Effector memory CD4-positive, alpha-beta T cell (primary cell): ENCODE data around the gene HUS1B.
"Not testable (repeated sequence)": the region's sequence is repeated elsewhere in the genome, so short reads cannot be mapped to it uniquely, and the experiment has no call there.

Source experiments
- DNase-seq, 3 donors: peaks; one replicate each; pipeline ENCODE4 v3.0.0-alpha.2; 2020
- H3K27ac ChIP-seq: 2 replicates; pipeline ENCODE4 v1.7.0; 2013; ENCODE audit warnings: mild to moderate bottlenecking, low read length, moderate library complexity; ENCODE audit not compliant: insufficient read depth, poor library complexity, severe bottlenecking
- H3K27me3 ChIP-seq: replicated peaks from 2 replicates; pipeline ENCODE4 v1.7.0; 2013; ENCODE audit warnings: mild to moderate bottlenecking, low read length; ENCODE audit not compliant: insufficient read depth, control insufficient read depth, poor library complexity, severe bottlenecking
- H3K36me3 ChIP-seq: 2 replicates; pipeline ENCODE4 v1.7.0; 2013; ENCODE audit warnings: mild to moderate bottlenecking, low read length, moderate library complexity; ENCODE audit not compliant: control insufficient read depth, insufficient read depth
- H3K4me1 ChIP-seq: 2 replicates; pipeline ENCODE4 v1.7.0; 2013; ENCODE audit warnings: low read length, mild to moderate bottlenecking; ENCODE audit not compliant: control insufficient read depth, insufficient read depth, poor library complexity, severe bottlenecking
- H3K4me3 ChIP-seq: 2 replicates; pipeline ENCODE4 v1.7.0; 2013; ENCODE audit warnings: low read length, low read depth, mild to moderate bottlenecking; ENCODE audit not compliant: insufficient read depth, poor library complexity, severe bottlenecking
- H3K9me3 ChIP-seq: 2 replicates; pipeline ENCODE4 v1.7.0; 2013; ENCODE audit warnings: mild to moderate bottlenecking, low read length, moderate library complexity; ENCODE audit not compliant: control insufficient read depth

Gene HUS1B

DNA sequence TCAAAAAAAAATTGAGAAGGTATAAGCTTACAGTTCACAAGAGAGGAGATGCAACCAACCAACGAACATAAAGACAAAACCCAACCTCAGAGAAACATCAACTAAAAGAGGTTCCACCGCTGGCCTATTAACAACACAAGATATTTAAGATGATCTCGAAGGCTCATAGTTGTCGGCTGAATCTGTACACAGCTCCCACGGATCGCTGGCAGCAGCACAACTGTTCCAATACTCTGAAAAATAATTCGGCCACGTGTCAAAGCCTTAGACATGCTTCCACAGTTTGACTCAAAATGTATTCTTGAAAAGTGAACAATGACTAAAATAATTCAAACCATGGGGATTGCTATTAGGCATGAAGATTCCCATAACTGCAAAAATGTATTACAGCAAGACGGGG lies 22.4 kb upstream of the HUS1B start:
- H3K27ac ChIP-seq, result no peak overlapping the region
- no peak overlapping the region for H3K4me3 ChIP-seq
- H3K9me3 ChIP-seq, result no peaks in the 10 kb centered on the region
- H3K4me1 ChIP-seq, result peaks cover 3% of the 10 kb centered on the region
- no peaks in the 10 kb centered on the region for H3K27me3 ChIP-seq
- H3K36me3 ChIP-seq, result no peaks in the 10 kb centered on the region
- no peak for DNase-seq

DNA sequence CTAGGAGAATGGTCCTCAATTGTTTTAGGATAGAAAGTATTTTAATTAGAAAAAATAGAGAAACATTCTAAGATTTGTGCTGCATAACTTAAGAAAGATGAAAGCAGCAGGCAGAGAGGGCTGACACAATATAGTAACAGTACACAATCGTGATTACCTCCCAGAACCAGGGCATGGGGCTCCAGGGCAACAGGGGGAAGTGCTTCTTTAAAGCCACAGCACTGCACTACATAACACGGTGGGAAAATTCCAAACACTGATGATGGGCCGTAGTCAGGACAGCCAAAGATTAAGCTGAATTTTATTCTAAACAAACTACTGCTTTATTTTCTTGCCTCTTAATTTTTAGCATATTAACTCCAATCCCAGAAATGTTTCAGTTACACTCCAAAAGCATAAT lies 21.6 kb upstream of the HUS1B start:
- Histone ChIP-seq H3K4me3 (no peak overlapping the region), H3K9me3 (no peaks in the 10 kb centered on the region), H3K27me3 (no peaks in the 10 kb centered on the region), H3K36me3 (no peaks in the 10 kb centered on the region), H3K27ac (no peak overlapping the region), H3K4me1 (peaks cover 3% of the 10 kb centered on the region)
- DNase-seq, result no peak

DNA sequence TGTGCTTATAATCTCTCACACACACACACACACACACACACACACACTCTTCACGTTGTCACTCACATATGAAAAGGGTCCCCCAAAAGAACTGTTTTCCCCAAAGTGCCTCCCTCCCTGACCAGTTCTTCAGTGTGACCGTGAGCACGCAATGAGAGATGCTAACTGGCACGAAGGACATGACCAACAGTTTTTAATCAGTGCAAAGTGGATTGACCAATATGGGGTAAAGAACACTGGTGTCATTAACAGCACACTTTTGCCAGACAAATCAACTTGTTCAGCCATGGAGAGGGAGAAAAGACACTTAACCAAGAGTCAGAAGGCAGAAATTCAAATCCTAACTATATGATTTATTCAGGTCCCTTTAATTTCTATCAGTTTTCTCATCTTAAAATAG lies 21.0 kb upstream of the HUS1B start:
- Histone ChIP-seq H3K27ac (no peak overlapping the region), H3K27me3 (no peaks in the 10 kb centered on the region), H3K36me3 (no peaks in the 10 kb centered on the region), H3K4me3 (no peak overlapping the region), H3K9me3 (no peaks in the 10 kb centered on the region), H3K4me1 (peaks cover 3% of the 10 kb centered on the region)
- no peak for DNase-seq

DNA sequence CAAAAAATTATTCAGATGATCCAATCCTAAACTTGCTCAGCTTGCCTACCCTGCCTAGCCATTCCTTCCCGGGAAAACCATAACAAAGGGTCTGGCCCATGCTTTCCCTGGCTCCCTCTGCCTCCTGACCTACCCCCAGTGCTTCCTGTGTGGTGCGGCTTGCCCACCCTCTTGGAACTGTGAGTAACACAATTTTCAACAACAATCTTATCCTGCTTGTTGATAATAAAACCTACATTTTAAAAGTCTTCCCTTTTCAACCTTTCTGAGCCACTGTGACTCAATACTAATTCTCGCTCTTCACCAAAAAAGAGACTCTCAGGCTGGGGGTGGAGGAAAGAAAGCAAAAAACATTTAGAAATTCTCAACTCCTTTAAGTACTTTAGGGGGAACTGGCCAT lies 18.1 kb upstream of the HUS1B start:
- H3K27ac ChIP-seq, result no peak overlapping the region
- peaks cover 3% of the 10 kb centered on the region for H3K4me1 ChIP-seq
- no peaks in the 10 kb centered on the region for H3K9me3 ChIP-seq
- H3K4me3 ChIP-seq, result no peak overlapping the region
- DNase-seq, result no peak
- no peaks in the 10 kb centered on the region for H3K36me3 ChIP-seq
- no peaks in the 10 kb centered on the region for H3K27me3 ChIP-seq

DNA sequence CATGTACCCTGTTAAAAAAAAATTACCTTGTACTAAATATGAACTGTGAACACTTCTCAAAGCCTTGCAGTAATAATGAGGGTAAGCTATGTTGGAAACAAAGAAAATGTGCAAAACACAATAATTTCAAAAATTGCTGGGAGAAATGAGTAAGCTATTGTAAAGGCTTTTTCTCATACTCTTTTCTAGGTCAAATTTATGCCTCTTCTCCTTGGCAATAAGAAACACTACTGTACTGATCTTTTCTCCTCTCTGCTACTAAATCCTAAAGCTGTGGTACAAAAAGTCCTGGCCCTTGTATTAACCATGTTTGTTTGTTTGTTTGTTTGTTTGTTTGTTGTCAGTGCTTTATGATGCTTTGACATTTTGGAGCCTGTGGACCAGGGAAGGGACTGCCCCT lies 17.5 kb upstream of the HUS1B start:
- no peak overlapping the region for H3K4me3 ChIP-seq
- no peaks in the 10 kb centered on the region for H3K27me3 ChIP-seq
- DNase-seq, result no peak
- H3K9me3 ChIP-seq, result no peaks in the 10 kb centered on the region
- H3K27ac ChIP-seq, result no peak overlapping the region
- peaks cover 3% of the 10 kb centered on the region for H3K4me1 ChIP-seq
- H3K36me3 ChIP-seq, result no peaks in the 10 kb centered on the region

DNA sequence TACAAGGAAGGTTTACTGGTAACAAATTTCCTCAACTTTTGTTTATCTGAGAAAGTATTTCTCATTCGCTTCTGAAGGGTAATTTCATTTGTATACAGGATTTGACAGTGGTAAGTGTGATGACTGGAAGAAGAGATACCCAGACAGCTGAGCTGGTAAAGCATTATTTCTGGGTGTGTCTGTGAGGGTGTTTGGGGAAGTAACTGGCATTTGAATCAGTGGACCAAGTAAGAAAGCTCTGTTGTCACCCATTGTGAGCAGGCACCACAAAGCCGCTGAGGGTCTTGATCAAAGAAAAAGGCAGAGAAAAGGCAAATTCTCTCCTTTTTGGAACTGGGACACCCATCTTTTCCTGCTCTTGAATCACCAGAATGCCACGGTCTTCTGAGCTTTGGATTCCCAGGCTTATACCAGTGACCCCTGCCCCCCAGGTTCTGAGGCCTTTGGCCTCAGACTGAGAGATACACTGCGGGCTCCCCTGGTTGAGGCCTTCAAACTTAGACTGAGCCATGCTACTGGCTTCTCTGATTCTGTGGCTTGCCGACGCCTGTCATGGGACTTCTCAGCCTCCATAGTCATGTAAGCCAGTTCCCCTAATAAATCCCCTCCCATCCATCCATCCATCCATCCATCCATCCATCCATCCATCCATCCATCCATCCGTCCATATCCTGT lies 10.5 kb upstream of the HUS1B start:
- Histone ChIP-seq H3K27ac (no peak overlapping the region), H3K27me3 (no peaks in the 10 kb centered on the region), H3K4me3 (no peak overlapping the region), H3K4me1 (peaks cover 3% of the 10 kb centered on the region), H3K36me3 (no peaks in the 10 kb centered on the region), H3K9me3 (peaks cover 3% of the 10 kb centered on the region)
- no peak for DNase-seq

DNA sequence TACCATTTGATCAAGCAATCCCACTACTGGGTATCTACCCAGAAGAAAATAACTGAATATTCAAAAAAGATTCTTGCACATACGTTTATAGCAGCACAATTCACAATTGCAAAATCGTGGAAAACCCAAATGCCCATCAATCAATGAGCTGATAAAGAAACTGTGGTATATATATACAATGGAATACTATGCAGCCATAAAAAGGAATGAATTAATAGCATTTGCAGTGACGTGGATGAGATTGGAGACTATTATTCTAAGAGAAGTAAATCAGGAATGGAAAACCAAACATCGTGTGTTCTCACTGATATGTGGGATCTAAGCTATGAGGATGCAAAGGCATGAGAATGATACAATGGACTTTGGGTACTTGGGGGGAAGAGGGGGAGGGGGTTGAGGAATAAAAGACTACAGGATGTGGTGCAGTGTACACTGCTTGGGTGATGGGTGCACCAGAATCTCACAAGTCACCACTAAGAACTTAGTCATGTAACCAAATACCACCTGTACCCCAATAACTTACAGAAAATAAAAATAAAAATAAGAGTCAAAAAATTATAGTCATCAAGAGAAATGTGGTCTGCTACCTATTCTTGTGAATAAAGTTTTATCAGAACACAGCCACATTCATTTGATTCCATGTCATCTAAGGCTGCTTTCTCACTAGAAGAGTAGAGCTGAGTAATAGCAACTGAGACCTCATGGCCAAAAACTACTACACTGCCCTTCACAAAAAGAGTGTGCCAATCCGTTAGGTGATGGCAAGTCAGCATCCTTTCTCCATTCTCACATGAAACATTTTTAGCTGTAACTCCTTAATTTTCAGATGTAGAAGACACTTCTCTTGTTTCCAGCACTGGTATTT lies 8.7 kb upstream of the HUS1B start:
- H3K9me3 ChIP-seq, result peaks cover 3% of the 10 kb centered on the region
- H3K27me3 ChIP-seq, result no peaks in the 10 kb centered on the region
- no peak for DNase-seq
- no peak overlapping the region for H3K4me3 ChIP-seq
- H3K27ac ChIP-seq, result no peak overlapping the region
- no peaks in the 10 kb centered on the region for H3K36me3 ChIP-seq
- H3K4me1 ChIP-seq, result peaks cover 3% of the 10 kb centered on the region

DNA sequence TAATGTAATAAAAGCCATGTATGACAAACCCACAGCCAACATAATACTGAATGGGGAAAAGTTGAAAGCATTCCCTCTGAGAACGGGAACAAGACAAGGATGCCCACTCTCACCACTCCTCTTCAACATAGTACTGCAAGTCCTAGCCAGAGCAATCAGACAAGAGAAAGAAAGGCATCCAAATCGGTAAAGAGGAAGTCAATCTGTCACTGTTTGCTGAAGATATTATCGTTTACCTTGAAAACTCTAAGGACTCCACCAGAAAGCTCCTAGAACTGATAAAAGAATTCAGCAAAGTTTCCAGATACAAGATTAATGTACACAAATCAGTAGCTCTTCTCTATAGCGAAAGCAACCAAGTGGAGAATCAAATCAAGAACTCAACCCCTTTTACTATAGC lies 6.9 kb upstream of the HUS1B start:
- H3K36me3 ChIP-seq, H3K27ac ChIP-seq, H3K4me3 ChIP-seq, DNase-seq, H3K27me3 ChIP-seq, H3K4me1 ChIP-seq, H3K9me3 ChIP-seq: not testable (repeated sequence)

DNA sequence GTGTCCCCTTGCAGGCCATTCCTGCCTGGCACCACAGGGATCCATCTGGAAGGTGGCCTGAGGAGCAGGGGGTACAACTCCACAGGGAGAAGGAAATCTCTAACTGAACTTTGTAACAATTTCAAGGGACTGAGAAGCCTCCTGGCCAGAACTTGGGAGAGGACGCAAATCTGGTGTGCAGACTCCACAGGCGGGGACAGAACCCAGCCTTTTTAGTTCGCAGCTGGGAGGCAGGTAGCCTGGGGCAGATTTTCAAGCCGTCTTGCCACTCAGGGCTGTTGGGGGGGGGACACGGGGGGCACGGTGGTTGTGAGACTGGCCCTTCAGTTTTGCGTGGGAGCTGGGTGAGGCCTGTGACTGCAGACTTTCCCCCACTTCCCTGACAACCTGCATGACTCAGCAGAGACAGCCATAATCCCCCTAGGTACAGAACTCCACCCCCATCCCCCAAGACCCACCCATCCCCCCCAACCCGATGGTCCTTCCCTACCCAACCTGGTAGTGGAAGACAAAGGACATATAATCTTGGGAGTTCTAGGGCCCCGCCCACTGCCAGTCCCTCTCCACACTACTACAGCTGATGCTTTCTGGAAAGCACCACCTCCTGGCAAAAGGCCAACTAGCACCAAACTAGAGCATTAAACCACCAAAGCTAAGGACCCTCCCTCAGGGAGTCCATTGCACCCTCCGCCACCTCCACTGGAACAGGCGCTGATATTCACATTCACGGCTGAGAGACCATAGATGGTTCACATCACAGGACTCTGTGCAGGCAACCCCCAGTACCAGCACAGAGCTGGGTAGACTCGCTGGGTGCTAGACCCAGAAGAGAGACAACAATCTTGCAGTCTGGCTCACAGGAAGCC lies 3.0 kb upstream of the HUS1B start:
- no peaks in the 10 kb centered on the region for H3K9me3 ChIP-seq
- no peaks in the 10 kb centered on the region for H3K27me3 ChIP-seq
- peaks cover 3% of the 10 kb centered on the region for H3K4me1 ChIP-seq
- H3K27ac ChIP-seq, result no peak overlapping the region
- H3K36me3 ChIP-seq, result peaks cover 9% of the 10 kb centered on the region
- no peak overlapping the region for H3K4me3 ChIP-seq
- no peak for DNase-seq

DNA sequence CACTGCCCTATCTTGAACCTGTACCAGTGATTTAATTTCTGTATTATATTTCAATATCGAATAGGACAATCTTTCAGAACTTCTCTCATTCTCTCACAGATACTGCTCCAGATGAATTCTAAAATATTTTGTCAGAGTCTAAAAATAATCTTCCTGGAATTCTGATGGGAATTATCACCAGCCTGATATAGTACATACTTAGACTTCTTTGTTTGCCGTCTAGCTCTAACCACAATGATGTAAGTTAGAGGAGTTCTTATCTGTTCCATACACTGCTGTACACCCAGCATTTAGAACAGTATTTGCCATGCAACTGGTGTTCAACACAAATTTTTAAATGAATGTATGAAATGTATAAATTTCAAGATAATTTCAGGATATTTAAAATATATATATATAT lies 1.3 kb upstream of the HUS1B start:
- Histone ChIP-seq H3K4me3 (no peak overlapping the region), H3K27ac (no peak overlapping the region), H3K36me3 (peaks cover 9% of the 10 kb centered on the region), H3K4me1 (peaks cover 3% of the 10 kb centered on the region), H3K9me3 (no peaks in the 10 kb centered on the region), H3K27me3 (no peaks in the 10 kb centered on the region)
- DNase-seq, result no peak
